NT2/D1 (cell line): Measurements from ENCODE around the gene BDKRB2.

ENCODE experiments used
- DNase-seq: peaks from one replicate; pipeline ENCODE4 v3.0.0-alpha.2; 2011; ENCODE audit warnings: low read depth, low spot score
- H3K27me3 ChIP-seq: 2 replicates; pipeline ENCODE4 v1.6.0; 2011; ENCODE audit warnings: mild to moderate bottlenecking; ENCODE audit not compliant: insufficient read length, insufficient read depth
- H3K36me3 ChIP-seq: 2 replicates; pipeline ENCODE4 v1.6.1; 2011; ENCODE audit warnings: mild to moderate bottlenecking, low read length, mixed read lengths; ENCODE audit not compliant: insufficient read depth, insufficient read length
- H3K4me1 ChIP-seq: 2 replicates; pipeline ENCODE4 v1.5.1; 2011; ENCODE audit not compliant: insufficient read depth, insufficient read length
- H3K4me3 ChIP-seq: 2 replicates; pipeline ENCODE4 v1.5.1; 2011; ENCODE audit warnings: low read depth; ENCODE audit not compliant: insufficient read length
- H3K9ac ChIP-seq: 2 replicates; pipeline ENCODE4 v1.6.0; 2011; ENCODE audit warnings: low read depth; ENCODE audit not compliant: insufficient read length
- H3K9me3 ChIP-seq: 2 replicates; pipeline ENCODE4 v1.5.1; 2011; ENCODE audit warnings: mild to moderate bottlenecking, low read length; ENCODE audit not compliant: insufficient read depth
- SUZ12 ChIP-seq: IDR thresholded peaks from 2 replicates; pipeline ENCODE4 v1.6.1; 2011; ENCODE audit not compliant: insufficient read length, insufficient read depth; ENCODE audit errors: extremely low read depth
- YY1 ChIP-seq: IDR thresholded peaks from 2 replicates; pipeline ENCODE4 v1.6.1; 2011; ENCODE audit not compliant: insufficient read length, insufficient read depth
- ZNF274 ChIP-seq: IDR thresholded peaks from 2 replicates; pipeline ENCODE4 v1.6.1; 2011; ENCODE audit warnings: mild to moderate bottlenecking, low read depth, low read length

BDKRB2 gene

GRCh38 chr14:96213871-96214465 lies 9.3 kb downstream of the BDKRB2 start:
- Histone ChIP-seq H3K9ac (no peak overlapping the region), H3K36me3 (no peaks in the 10 kb centered on the region), H3K4me1 (no peaks in the 10 kb centered on the region), H3K4me3 (no peak overlapping the region), H3K27me3 (no peaks in the 10 kb centered on the region), H3K9me3 (peaks cover 9% of the 10 kb centered on the region; the same call in 1 of the 2 replicates)
- TF ChIP-seq YY1, result no peak
- TF ChIP-seq ZNF274, result no peak
- no peak for DNase-seq

DNA sequence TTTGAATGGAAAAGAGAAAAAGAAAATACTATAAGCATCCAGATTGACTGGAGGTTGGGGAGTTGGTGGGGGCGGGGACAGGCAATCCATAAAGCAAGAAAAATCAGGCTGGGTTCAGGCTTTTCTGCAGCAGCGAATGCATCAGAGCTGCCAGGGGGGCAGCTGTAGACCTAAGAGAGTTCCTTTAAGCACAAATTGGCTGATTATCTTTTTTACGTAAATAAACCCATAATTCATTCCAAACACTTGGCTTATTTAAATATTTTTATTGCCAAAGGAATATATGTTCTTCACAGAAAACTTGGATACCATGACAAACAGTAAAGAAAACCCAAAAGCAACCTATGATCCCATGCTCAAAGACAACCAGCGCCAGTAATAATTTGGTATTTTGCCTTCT lies 10.2 kb downstream of the BDKRB2 start:
- no peak overlapping the region for H3K9ac ChIP-seq
- peaks cover 9% of the 10 kb centered on the region; the same call in 1 of the 2 replicates for H3K9me3 ChIP-seq
- TF ChIP-seq YY1 (no peak), ZNF274 (no peak), SUZ12 (no peak)
- H3K4me1 ChIP-seq, result no peaks in the 10 kb centered on the region
- no peak overlapping the region for H3K4me3 ChIP-seq
- no peaks in the 10 kb centered on the region for H3K27me3 ChIP-seq
- no peak for DNase-seq
- no peaks in the 10 kb centered on the region for H3K36me3 ChIP-seq

DNA sequence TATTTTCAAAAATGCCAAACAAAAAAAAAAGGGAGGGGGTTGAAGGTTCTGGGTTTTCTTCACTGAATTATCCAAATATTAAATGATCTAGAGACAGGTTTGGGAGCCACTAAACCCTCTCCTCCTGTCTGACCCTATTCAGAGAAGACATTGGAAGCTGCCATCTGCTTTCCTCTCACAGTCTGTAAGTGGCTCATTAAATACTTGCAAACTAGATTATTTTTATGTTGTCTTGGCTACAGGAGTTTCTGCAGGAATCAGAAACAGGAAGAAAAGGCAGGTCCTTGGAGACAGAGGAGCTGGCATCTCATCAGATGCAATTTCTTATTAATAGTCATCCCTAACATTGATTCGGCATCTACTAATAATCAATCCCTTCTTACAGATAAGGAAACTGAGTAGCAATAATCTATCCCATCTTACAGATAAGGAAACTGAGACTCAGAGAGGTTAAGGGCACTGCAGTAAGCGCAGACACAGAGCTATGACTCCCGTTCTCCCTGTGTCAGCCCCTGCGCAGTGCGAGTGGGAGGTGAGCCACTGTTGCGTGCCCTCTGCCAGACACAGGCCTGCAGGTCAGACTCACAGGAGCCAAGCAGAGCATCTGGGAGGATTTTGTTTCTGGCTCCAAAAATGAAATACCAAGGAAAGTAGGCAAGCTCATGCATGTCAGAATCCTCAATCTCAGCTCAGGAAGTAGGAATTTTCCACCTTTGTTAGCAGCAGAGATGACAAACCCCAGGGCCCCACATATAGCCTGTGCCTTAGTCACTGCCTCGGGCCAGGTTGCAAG lies 11.0 kb downstream of the BDKRB2 start:
- H3K9me3 ChIP-seq, result peaks cover 9% of the 10 kb centered on the region; the same call in 1 of the 2 replicates
- no peak overlapping the region for H3K4me3 ChIP-seq
- H3K36me3 ChIP-seq, result no peaks in the 10 kb centered on the region
- H3K27me3 ChIP-seq, result no peaks in the 10 kb centered on the region
- H3K9ac ChIP-seq, result no peak overlapping the region
- no peaks in the 10 kb centered on the region for H3K4me1 ChIP-seq
- DNase-seq, result no peak
- TF ChIP-seq SUZ12, result no peak
- TF ChIP-seq ZNF274, result no peak
- TF ChIP-seq YY1, result no peak

DNA sequence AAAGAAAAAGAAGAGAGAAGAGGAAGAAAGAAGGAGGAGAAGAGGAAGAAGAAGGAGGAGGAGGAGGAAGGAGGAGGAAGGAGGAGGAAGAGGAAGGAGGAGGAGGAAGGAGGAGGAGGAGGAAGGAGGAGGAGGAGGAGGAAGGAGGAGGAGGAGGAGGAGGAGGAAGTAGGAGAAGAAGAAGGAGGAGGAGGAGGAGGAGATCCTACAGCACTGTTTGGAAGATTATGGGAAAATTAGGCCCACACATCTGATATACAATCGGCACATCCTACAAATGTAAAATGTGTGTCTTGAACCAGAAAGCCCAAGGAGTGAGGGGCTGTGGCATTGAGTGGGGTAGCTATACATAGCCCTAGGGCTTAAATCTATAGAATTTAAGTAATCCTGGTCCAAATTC lies 12.0 kb downstream of the BDKRB2 start:
- Histone ChIP-seq H3K4me1 (no peaks in the 10 kb centered on the region), H3K4me3 (no peak overlapping the region), H3K36me3 (no peaks in the 10 kb centered on the region), H3K9ac (no peak overlapping the region), H3K27me3 (no peaks in the 10 kb centered on the region), H3K9me3 (peaks cover 9% of the 10 kb centered on the region; the same call in 1 of the 2 replicates)
- no peak for DNase-seq
- TF ChIP-seq ZNF274, result no peak
- TF ChIP-seq YY1, result no peak
- no peak for TF ChIP-seq SUZ12

- no peaks in the 10 kb centered on the region for H3K27me3 ChIP-seq
- H3K9me3 ChIP-seq, result peaks cover 2% of the 10 kb centered on the region; the same call in 1 of the 2 replicates
- no peaks in the 10 kb centered on the region for H3K4me1 ChIP-seq
- DNase-seq, result no peak
- no peaks in the 10 kb centered on the region for H3K36me3 ChIP-seq
- H3K9ac ChIP-seq, result no peak overlapping the region
- no peak overlapping the region for H3K4me3 ChIP-seq
- TF ChIP-seq YY1, result no peak
- TF ChIP-seq SUZ12, result no peak
- TF ChIP-seq ZNF274, result no peak
Observed at GRCh38 chr14:96217376-96217913, 12.8 kb downstream of the BDKRB2 start.

- H3K9ac ChIP-seq, result no peak overlapping the region
- no peak overlapping the region for H3K4me3 ChIP-seq
- no peaks in the 10 kb centered on the region for H3K27me3 ChIP-seq
- no peaks in the 10 kb centered on the region; the same call in 1 of the 2 replicates for H3K9me3 ChIP-seq
- no peak for DNase-seq
- TF ChIP-seq YY1 (no peak), ZNF274 (no peak), SUZ12 (no peak)
- H3K36me3 ChIP-seq, result no peaks in the 10 kb centered on the region
- H3K4me1 ChIP-seq, result no peaks in the 10 kb centered on the region
Observed at GRCh38 chr14:96221109-96221650, 16.5 kb downstream of the BDKRB2 start.

GRCh38 chr14:96221841-96222240 lies 17.2 kb downstream of the BDKRB2 start:
- DNase-seq, result no peak
- TF ChIP-seq ZNF274, result no peak
- TF ChIP-seq SUZ12, result no peak
- no peak for TF ChIP-seq YY1
- no peaks in the 10 kb centered on the region for H3K4me1 ChIP-seq

More at GRCh38 chr14:96221841-96222240, 17.2 kb downstream of the BDKRB2 start:
- no peaks in the 10 kb centered on the region for H3K27me3 ChIP-seq
- no peak overlapping the region for H3K9ac ChIP-seq
- no peak overlapping the region for H3K4me3 ChIP-seq
- H3K36me3 ChIP-seq, result no peaks in the 10 kb centered on the region
- H3K9me3 ChIP-seq, result no peaks in the 10 kb centered on the region; the same call in 1 of the 2 replicates
